HepG2 (cell line): ENCODE data around the gene MYL12B. TPM values are rescaled to one million over a fixed set of nuclear protein-coding genes. Genes with fewer than 3 reads are reported as not detected.
A peak's percentile ranks its signal among the peaks of the same experiment; 100 is the strongest.

Source experiments
- FOXM1 ChIP-seq: sonication (generic); formaldehyde crosslinking; IDR thresholded peaks from 2 replicates; pipeline ENCODE4 v1.5.0; 2020; ENCODE audit warnings: missing genetic modification reagents
- KDM5B ChIP-seq: sonication (generic); formaldehyde crosslinking; IDR thresholded peaks from 2 replicates; pipeline ENCODE4 v1.4.0; 2020; ENCODE audit warnings: missing genetic modification reagents, mild to moderate bottlenecking, borderline replicate concordance
- MEIS1 ChIP-seq: sonication (generic); formaldehyde crosslinking; IDR thresholded peaks from 2 replicates; pipeline ENCODE4 v1.9.0; 2021; ENCODE audit warnings: mild to moderate bottlenecking, missing genetic modification reagents, moderate library complexity, borderline replicate concordance
- MEIS2 ChIP-seq: sonication (generic); formaldehyde crosslinking; IDR thresholded peaks from 2 replicates; pipeline ENCODE4 v1.9.0; 2021; ENCODE audit warnings: mild to moderate bottlenecking, missing genetic modification reagents
- NR2C2 ChIP-seq: sonication (generic); formaldehyde crosslinking; IDR thresholded peaks from 2 replicates; pipeline ENCODE4 v1.4.0; 2020; ENCODE audit warnings: missing genetic modification reagents, mild to moderate bottlenecking, moderate library complexity, borderline replicate concordance
- RFX3 ChIP-seq: IDR thresholded peaks from 2 replicates; pipeline ENCODE4 v1.6.1; 2016; ENCODE audit warnings: missing biosample characterization, missing genetic modification reagents
- TCF7 ChIP-seq: sonication (generic); IDR thresholded peaks from 2 replicates; pipeline ENCODE4 v1.6.1; 2016; ENCODE audit warnings: antibody characterized with exemption, low read depth
- ZBTB37 ChIP-seq: sonication (generic); formaldehyde crosslinking; IDR thresholded peaks from 2 replicates; pipeline ENCODE4 v1.4.0; 2020; ENCODE audit warnings: mild to moderate bottlenecking, missing genetic modification reagents
- ZHX2 ChIP-seq, 2 experiments: sonication (generic) in 1 of 2; formaldehyde crosslinking in 1 of 2; IDR thresholded peaks; 2 replicates each; pipeline versions ENCODE4 v1.6.1 to v1.9.0; 2014 to 2022; ENCODE audit warnings: antibody characterized with exemption in 1 of 2, borderline replicate concordance in 1 of 2, inconsistent platforms in 1 of 2, low read depth in 1 of 2, missing genetic modification reagents in 1 of 2
- ZNF30 ChIP-seq: sonication (generic); formaldehyde crosslinking; IDR thresholded peaks from 2 replicates; pipeline ENCODE4 v1.5.0; 2020; ENCODE audit warnings: mild to moderate bottlenecking, missing genetic modification reagents
- ZNF503 ChIP-seq: sonication (generic); formaldehyde crosslinking; IDR thresholded peaks from 2 replicates; pipeline ENCODE4 v1.4.0; 2020; ENCODE audit warnings: missing genetic modification reagents
- ZNF614 ChIP-seq: IDR thresholded peaks from 2 replicates; pipeline ENCODE4 v1.6.1; 2018; ENCODE audit warnings: missing biosample characterization, missing genetic modification reagents, inconsistent platforms, borderline replicate concordance
- ZNF75D ChIP-seq: sonication (generic); formaldehyde crosslinking; IDR thresholded peaks from 2 replicates; pipeline ENCODE4 v1.8.1; 2023; ENCODE audit warnings: missing genetic modification reagents, mild to moderate bottlenecking, borderline replicate concordance
- ZSCAN25 ChIP-seq: sonication (generic); formaldehyde crosslinking; IDR thresholded peaks from 2 replicates; pipeline ENCODE4 v1.8.0; 2022; ENCODE audit warnings: mild to moderate bottlenecking, missing genetic modification reagents
- polyA plus RNA-seq, 8 experiments: library from polyadenylated mRNA; depleted of rRNA in 3 of 8; stranded (reverse) in 7 of 8; unstranded in 1 of 8; fragments of >200 nt; fragmentation: Illumina TruSeq in 4 of 8; extraction: Trizol in 4 of 8; gene quantifications; 2 replicates each; pipeline versions ENCODE4 v1.2.1 to v1.2.3, GENCODE V29; 2011 to 2016; ENCODE audit warnings: low read depth in 4 of 8, missing spikeins in 1 of 8, mixed read lengths in 1 of 8; ENCODE audit not compliant: insufficient read depth in 1 of 8
- total RNA-seq, 5 experiments: library from RNA; depleted of rRNA; stranded (reverse); fragments of >200 nt; fragmentation: Illumina TruSeq; extraction: Trizol; gene quantifications; 2 replicates each; pipeline ENCODE4 v1.2.3, GENCODE V29; 2016; ENCODE audit warnings: low read depth in 1 of 5
- TF ChIP-seq, protein P1 (sequence below): sonication (generic); formaldehyde crosslinking; IDR thresholded peaks from 2 replicates; pipeline ENCODE4 v1.5.0; 2020; ENCODE audit warnings: missing genetic modification reagents, mild to moderate bottlenecking, borderline replicate concordance

Gene MYL12B
- total and polyA plus RNA-seq, 2 of the 13 experiments (the other 11 are each of a cell fraction or from before 2014, with no cell fraction given) = 265 to 340 TPM

- peak; percentile 27; the same call in 1 of the 2 replicates for TF ChIP-seq MEIS1 (CRISPR knock-in tag)
- TF ChIP-seq ZBTB37 (CRISPR knock-in tag) = no peak
- TF ChIP-seq ZSCAN25 = no peak
- TF ChIP-seq, protein P1, sequence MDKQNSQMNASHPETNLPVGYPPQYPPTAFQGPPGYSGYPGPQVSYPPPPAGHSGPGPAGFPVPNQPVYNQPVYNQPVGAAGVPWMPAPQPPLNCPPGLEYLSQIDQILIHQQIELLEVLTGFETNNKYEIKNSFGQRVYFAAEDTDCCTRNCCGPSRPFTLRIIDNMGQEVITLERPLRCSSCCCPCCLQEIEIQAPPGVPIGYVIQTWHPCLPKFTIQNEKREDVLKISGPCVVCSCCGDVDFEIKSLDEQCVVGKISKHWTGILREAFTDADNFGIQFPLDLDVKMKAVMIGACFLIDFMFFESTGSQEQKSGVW (CRISPR knock-in tag) = no peak
- TF ChIP-seq RFX3 (CRISPR knock-in tag) = no peak
- peak; percentile 4; the same call in 1 of the 2 replicates for TF ChIP-seq KDM5B (CRISPR knock-in tag)
- TF ChIP-seq FOXM1 (CRISPR knock-in tag) = no peak
- 0 out of 2 replicates have a peak, but pooled peaks have one; percentile 25 for TF ChIP-seq TCF7
- TF ChIP-seq ZHX2 (IDR thresholded peaks at IDR 0.05; ENCODE audit: low read depth) = 0 out of 2 replicates have a peak, but pooled peaks have one; percentile 34
- no peak for TF ChIP-seq ZHX2 (CRISPR knock-in tag; IDR thresholded peaks at IDR 0.05; ENCODE audit: borderline replicate concordance)
- no peak for TF ChIP-seq ZNF30 (CRISPR knock-in tag)
- TF ChIP-seq NR2C2 (CRISPR knock-in tag) = peak; percentile 70
- peak; percentile 24; the same call in 1 of the 2 replicates for TF ChIP-seq ZNF503
- TF ChIP-seq MEIS2 = no peak
- 0 out of 2 replicates have a peak, but pooled peaks have one; percentile 14 for TF ChIP-seq ZNF614
- TF ChIP-seq ZNF75D = no peak
Measured at GRCh38 chr18:3247240-3248061, 14.5 kb upstream of the MYL12B start, which contains the start of gene MYL12A (continued).
